BJ (cell line): ENCODE data around the gene AQP6. TPM values are rescaled to one million over a fixed set of nuclear protein-coding genes. Genes with fewer than 3 reads are reported as not detected.

ENCODE experiments used
- CTCF ChIA-PET: fragments of 350-600 bp; formaldehyde crosslinking; extraction: SDS; loops from one replicate; lab custom pipeline; 2021; ENCODE audit warnings: antibody characterized with exemption, inconsistent platforms; lab: Yijun Ruan, JAX
- POLR2A ChIA-PET: fragments of 300-600 bp; sonication (Branson Sonifier 250); formaldehyde crosslinking; extraction: SDS; loops from one replicate; lab custom pipeline; 2021; ENCODE audit warnings: antibody characterized with exemption; lab: Charles Lee
- DNase-seq: peaks from one replicate; pipeline ENCODE4 v3.0.0-alpha.2; 2011; ENCODE audit warnings: low read depth
- H3K27me3 ChIP-seq: 2 replicates; pipeline ENCODE4 v1.6.0; 2011; ENCODE audit warnings: low read length; ENCODE audit not compliant: control insufficient read depth, insufficient read depth
- H3K36me3 ChIP-seq: 2 replicates; pipeline ENCODE4 v1.5.1; 2011; ENCODE audit warnings: low read length; ENCODE audit not compliant: control insufficient read depth, insufficient read depth
- H3K4me3 ChIP-seq: 2 replicates; pipeline ENCODE4 v1.5.1; 2011; ENCODE audit warnings: low read depth, mild to moderate bottlenecking, control low read depth, low read length
- CTCF ChIP-seq: IDR thresholded peaks from 2 replicates; pipeline ENCODE4 v1.5.1; 2011; ENCODE audit warnings: low read depth, mild to moderate bottlenecking, control low read depth, inconsistent platforms, low read length, moderate library complexity; ENCODE audit not compliant: insufficient read depth
- polyA plus RNA-seq: library from polyadenylated mRNA; depleted of rRNA; stranded (reverse); fragments of >200 nt; gene quantifications from 2 replicates; pipeline ENCODE4 v1.2.3, GENCODE V29; 2011; rRNA removed

AQP6 gene
- polyA plus RNA-seq, 1 experiment, result not detected

- Histone ChIP-seq H3K36me3 (no peaks in the 10 kb centered on the region), H3K27me3 (no peaks in the 10 kb centered on the region), H3K4me3 (peak overlapping the region; percentile 65)
- DNase-seq, result no peak
- ChIA-PET CTCF (no interaction called here), POLR2A (no interaction called here)
- TF ChIP-seq CTCF, result no peak
Observed at GRCh38 chr12:50024227-50024626, 51.5 kb downstream of the AQP6 start.

- no peak for DNase-seq
- Histone ChIP-seq H3K4me3 (peak overlapping the region; percentile 65), H3K27me3 (no peaks in the 10 kb centered on the region), H3K36me3 (no peaks in the 10 kb centered on the region)
- TF ChIP-seq CTCF, result no peak
- CTCF ChIA-PET, result interaction anchor here (1.2 to 1.8 kb wide), 5 partner anchors 10 to 57 kb away, joined by 3 to 13 read pairs (median 3); no protein-coding TSS in a partner anchor
- POLR2A ChIA-PET, result interaction anchor here (0.7 kb wide), 2 partner anchors 9 to 53 kb away, joined by 3 to 4 read pairs; no protein-coding TSS in a partner anchor
Observed at GRCh38 chr12:50024805-50025186, 52.0 kb downstream of the AQP6 start.

GRCh38 chr12:50025187-50026059, 52.7 kb downstream of the AQP6 start, which contains the start of gene RACGAP1:
Gene RACGAP1 (minus strand): TSS chr12:50025494. CDS start chr12:50016715, 8,779 bp downstream.
- Histone ChIP-seq H3K4me3 (peak within 1 kb of the TSS; percentile 65), H3K27me3 (no peaks in the 10 kb centered on the region), H3K36me3 (no peaks in the 10 kb centered on the region)
- TF ChIP-seq CTCF, result no peak
- ChIA-PET CTCF (interaction anchor here (0.8 to 1.8 kb wide), 6 partner anchors 11 to 58 kb away, joined by 3 to 13 read pairs (median 3); no protein-coding TSS in a partner anchor), POLR2A (interaction anchor here (0.7 kb wide), 2 partner anchors 8 to 54 kb away, joined by 3 to 4 read pairs; no protein-coding TSS in a partner anchor)
- DNase-seq, result peak; percentile 87

- Histone ChIP-seq H3K36me3 (no peaks in the 10 kb centered on the region), H3K4me3 (no peak overlapping the region), H3K27me3 (no peaks in the 10 kb centered on the region)
- TF ChIP-seq CTCF, result no peak
- CTCF ChIA-PET, result interaction anchor here (1.8 kb wide), 1 partner anchor 12 kb away, joined by 13 read pairs; no protein-coding TSS in a partner anchor
- POLR2A ChIA-PET, result no interaction called here
- DNase-seq, result no peak
Observed at GRCh38 chr12:50026691-50027090, 53.9 kb downstream of the AQP6 start.

Other genes with a start within 250 kb of the AQP6 start
- gene TMBIM6, start 231.4 kb upstream of the AQP6 start, polyA plus RNA-seq, result 771 and 1,002 TPM in 2 replicates
- 7.3 and 13.2 TPM in 2 replicates for gene NCKAP5L, start 144.5 kb upstream of the AQP6 start, polyA plus RNA-seq
- 2.6 and 3.5 TPM in 2 replicates for gene BCDIN3D, start 129.8 kb upstream of the AQP6 start, polyA plus RNA-seq
- 1.4 and 3.6 TPM in 2 replicates for gene FAIM2, start 69.0 kb upstream of the AQP6 start, polyA plus RNA-seq
- not detected in 2 replicates for gene AQP2, start 22.2 kb upstream of the AQP6 start, polyA plus RNA-seq
- not detected in 2 replicates for gene AQP5, start 11.1 kb upstream of the AQP6 start, polyA plus RNA-seq
- 42.8 and 55.3 TPM in 2 replicates for gene RACGAP1, start 52.5 kb downstream of the AQP6 start, polyA plus RNA-seq
- 4.9 and 7.0 TPM in 2 replicates for gene ASIC1, start 84.6 kb downstream of the AQP6 start, polyA plus RNA-seq
- 48.9 and 56.0 TPM in 2 replicates for gene SMARCD1, start 112.4 kb downstream of the AQP6 start, polyA plus RNA-seq
- 0.31 and 0.47 TPM in 2 replicates for gene GPD1, start 131.1 kb downstream of the AQP6 start, polyA plus RNA-seq
- 85.7 and 104 TPM in 2 replicates for gene COX14, start 139.3 kb downstream of the AQP6 start, polyA plus RNA-seq
- gene CERS5, start 194.4 kb downstream of the AQP6 start, polyA plus RNA-seq, result 68.0 and 100 TPM in 2 replicates